Endothelial cell of umbilical vein (primary cell): ENCODE results near the gene PCED1B. TPM values are rescaled to one million over a fixed set of nuclear protein-coding genes. Genes with fewer than 3 reads are reported as not detected.
"Not testable (repeated sequence)": the region's sequence is repeated elsewhere in the genome, so short reads cannot be mapped to it uniquely, and the experiment has no call there.

Experiments used
- BruUV-seq: library from RNA; stranded (reverse); fragments of 400-500 nt; replicated peaks from 2 replicates; lab custom pipeline; 2021; lab: Mats Ljungman, UMichigan
- CTCF ChIA-PET: fragments of 300-600, 350-600 bp; sonication (Branson Sonifier 250); formaldehyde crosslinking; loops from one replicate; lab custom pipeline; 2021; ENCODE audit warnings: antibody characterized with exemption, inconsistent platforms; lab: Charles Lee
- POLR2A ChIA-PET: fragments of 300-600, 350-600 bp; sonication (Branson Sonifier 250); formaldehyde crosslinking; loops from one replicate; lab custom pipeline; 2021; ENCODE audit warnings: antibody characterized with exemption, inconsistent platforms; lab: Charles Lee
- DNase-seq: peaks from one replicate; pipeline ENCODE4 v3.0.0-alpha.2; 2011; ENCODE audit warnings: low read depth, low spot score
- FAIRE-seq: peaks from 2 replicates; lab custom pipeline; 2011; peaks lifted over from hg19 to GRCh38; lab: Jason Lieb, UNC
- H2AFZ ChIP-seq: 2 replicates; pipeline ENCODE4 v1.6.0; 2012; ENCODE audit warnings: low read depth, low read length, control low read depth, inconsistent platforms
- H3K27ac ChIP-seq: 2 replicates; pipeline ENCODE4 v1.5.1; 2011; ENCODE audit warnings: low read depth, mild to moderate bottlenecking, control low read depth, low read length, moderate library complexity; ENCODE audit not compliant: insufficient read depth
- H3K27me3 ChIP-seq, 2 experiments: 2 replicates each; pipeline versions ENCODE4 v1.6.0 to v1.6.1; 2011; ENCODE audit warnings: low read length in 2 of 2, mixed read lengths in 1 of 2; ENCODE audit not compliant: control insufficient read depth in 2 of 2, insufficient read depth in 2 of 2
- H3K36me3 ChIP-seq, 2 experiments: 2 replicates in 1 of 2; 3 replicates in 1 of 2; pipeline ENCODE4 v1.5.1; 2011; ENCODE audit warnings: low read length in 2 of 2, mild to moderate bottlenecking in 1 of 2, moderate library complexity in 1 of 2; ENCODE audit not compliant: control insufficient read depth in 2 of 2, insufficient read depth in 2 of 2; ENCODE audit errors: extremely low read depth in 1 of 2
- H3K4me1 ChIP-seq: 3 replicates; pipeline ENCODE4 v1.5.1; 2011; ENCODE audit warnings: mild to moderate bottlenecking, low read length; ENCODE audit not compliant: control insufficient read depth, insufficient read depth; ENCODE audit errors: extremely low read depth
- H3K4me2 ChIP-seq: 2 replicates; pipeline ENCODE4 v1.6.1; 2011; ENCODE audit warnings: low read length, control low read depth, mixed read lengths; ENCODE audit not compliant: insufficient read depth
- H3K4me3 ChIP-seq, 3 experiments: fragments of 200-600 bp in 1 of 3; sonication (generic), shearing (Covaris generic) in 1 of 3; replicated peaks in 1 of 3; 2 replicates each; pipeline ENCODE4 v1.5.1; 2011 to 2016; ENCODE audit warnings: control low read depth in 3 of 3, low read length in 3 of 3, mild to moderate bottlenecking in 2 of 3, inconsistent platforms in 1 of 3, low read depth in 1 of 3, moderate library complexity in 1 of 3; ENCODE audit not compliant: insufficient read depth in 1 of 3
- H3K79me2 ChIP-seq: 2 replicates; pipeline ENCODE4 v1.6.0; 2012; ENCODE audit warnings: low read length, inconsistent platforms; ENCODE audit not compliant: control insufficient read depth, insufficient read depth
- H3K9ac ChIP-seq: replicated peaks from 2 replicates; pipeline ENCODE3; 2011; ENCODE audit warnings: low read length, control low read depth; ENCODE audit not compliant: insufficient read depth; ENCODE audit errors: extremely low read depth
- H3K9me1 ChIP-seq: replicated peaks from 3 replicates; pipeline ENCODE4 v1.6.0; 2011; ENCODE audit warnings: mild to moderate bottlenecking, low read length; ENCODE audit not compliant: control insufficient read depth, insufficient read depth; ENCODE audit errors: extremely low read depth
- H3K9me3 ChIP-seq: replicated peaks from 2 replicates; pipeline ENCODE4 v1.5.1; 2012; ENCODE audit warnings: low read length, inconsistent platforms; ENCODE audit not compliant: control insufficient read depth, insufficient read depth
- H4K20me1 ChIP-seq: replicated peaks from 2 replicates; pipeline ENCODE3; 2011; ENCODE audit warnings: mild to moderate bottlenecking, low read length; ENCODE audit not compliant: control insufficient read depth, insufficient read depth; ENCODE audit errors: extremely low read depth
- EZH2 ChIP-seq: IDR thresholded peaks from 2 replicates; pipeline ENCODE4 v1.6.1; 2012; ENCODE audit warnings: borderline replicate concordance, low read depth, mild to moderate bottlenecking, moderate library complexity, low read length, inconsistent platforms; ENCODE audit not compliant: severe bottlenecking
- FOS ChIP-seq: IDR thresholded peaks from 2 replicates; pipeline ENCODE4 v1.6.1; 2011; ENCODE audit warnings: mild to moderate bottlenecking, low read length, moderate library complexity, borderline replicate concordance; ENCODE audit not compliant: insufficient read depth
- GATA2 ChIP-seq: IDR thresholded peaks from 2 replicates; pipeline ENCODE4 v1.7.0; 2011; ENCODE audit warnings: low read depth, mild to moderate bottlenecking, moderate library complexity, mixed read lengths, low read length; ENCODE audit not compliant: insufficient read length, insufficient read depth
- JUN ChIP-seq: IDR thresholded peaks from 2 replicates; pipeline ENCODE4 v1.6.1; 2011; ENCODE audit warnings: borderline replicate concordance, low read depth; ENCODE audit not compliant: insufficient read length, insufficient read depth
- MAX ChIP-seq: IDR thresholded peaks from 2 replicates; pipeline ENCODE4 v1.6.1; 2011; ENCODE audit not compliant: insufficient read depth, insufficient read length
- MYC ChIP-seq: IDR thresholded peaks from one replicate; pipeline ENCODE4 v1.6.1; 2011; ENCODE audit warnings: mild to moderate bottlenecking, low read depth, low read length
- POLR2A ChIP-seq: IDR thresholded peaks from 2 replicates; pipeline ENCODE4 v1.6.1; 2012; ENCODE audit warnings: low read depth, mild to moderate bottlenecking, control low read depth, low read length
- POLR2AphosphoS5 ChIP-seq: IDR thresholded peaks from 2 replicates; pipeline ENCODE4 v1.6.1; 2012; ENCODE audit warnings: low read depth, mild to moderate bottlenecking, control low read depth, low read length, moderate library complexity; ENCODE audit not compliant: insufficient read depth
- dilution Hi-C: fragments of 300-500 bp; cut with MboI; formaldehyde crosslinking; loops from one replicate; pipeline ENCODE4 v1.15.0; 2019; ENCODE audit warnings: low sequenced_read_pairs; ENCODE audit not compliant: extremely low pct_ligation_motif_present
- intact Hi-C: fragments of 100-400 bp; cut with micrococcal nuclease; formaldehyde crosslinking; loops from one replicate; pipeline ENCODE4 v1.10.0; 2022
- polyA plus RNA-seq, 4 experiments: library from polyadenylated mRNA; depleted of rRNA in 3 of 4; stranded (reverse) in 3 of 4; unstranded in 1 of 4; fragments of >200 nt; gene quantifications; 2 replicates each; pipeline versions ENCODE4 v1.2.1 to v1.2.3, GENCODE V29; 2011 to 2012; ENCODE audit warnings: missing spikeins in 1 of 4
- total RNA-seq: library from RNA; stranded (reverse); gene quantifications from 2 replicates; pipeline ENCODE4 v1.2.3, GENCODE V29; 2021

The PCED1B gene
- total and polyA plus RNA-seq, 2 donors (not counting 3 experiments of a cell fraction or from before 2014, with no cell fraction given), result 1.7 to 2.6 TPM

GRCh38 chr12:47053961-47054360 is 25.5 kb upstream of the PCED1B start:
- Histone ChIP-seq H3K9me3 (no peaks in the 10 kb centered on the region), H2AFZ (no peak overlapping the region), H3K4me2 (no peak overlapping the region), H3K9me1 (no peaks in the 10 kb centered on the region), H4K20me1 (no peaks in the 10 kb centered on the region), H3K9ac (no peak overlapping the region), H3K27me3 (peaks cover 8 to 16% of the 10 kb centered on the region in 2 experiments), H3K4me3 (no peak overlapping the region), H3K79me2 (no peaks in the 10 kb centered on the region), H3K4me1 (no peaks in the 10 kb centered on the region), H3K36me3 (no peaks in the 10 kb centered on the region), H3K27ac (no peak overlapping the region)
- BruUV-seq, result no TSS peak
- FAIRE-seq (no peak), DNase-seq (no peak)
- TF ChIP-seq POLR2A, result no peak
- TF ChIP-seq EZH2, result no peak
- no peak for TF ChIP-seq MYC
- TF ChIP-seq GATA2, result no peak
- TF ChIP-seq POLR2AphosphoS5, result no peak
- no peak for TF ChIP-seq FOS
- no peak for TF ChIP-seq JUN
- CTCF ChIA-PET, result interaction anchor here (0.7 to 2.1 kb wide), 5 partner anchors 14 to 343 kb away, joined by 3 to 10 read pairs (median 3); no protein-coding TSS in a partner anchor
- POLR2A ChIA-PET, result no interaction called here
- dilution Hi-C loops, result no loop called here
- intact Hi-C loops, result no loop called here

- CTCF ChIA-PET, result interaction anchor here (1.0 to 2.1 kb wide), 3 partner anchors 16 to 343 kb away, joined by 3 to 10 read pairs (median 4); no protein-coding TSS in a partner anchor
- H3K9me3 ChIP-seq, result no peaks in the 10 kb centered on the region
- H3K4me3 ChIP-seq, result no peak overlapping the region
- no peak overlapping the region for H3K9ac ChIP-seq
- dilution Hi-C loops (no loop called here), intact Hi-C loops (no loop called here)
- H3K79me2 ChIP-seq, result no peaks in the 10 kb centered on the region
- H3K4me1 ChIP-seq, result no peaks in the 10 kb centered on the region
- FAIRE-seq, result no peak
- no peak overlapping the region for H3K4me2 ChIP-seq
- H2AFZ ChIP-seq, result no peak overlapping the region
- TF ChIP-seq MAX, result no peak
- no peak overlapping the region for H3K27ac ChIP-seq
- no peaks in the 10 kb centered on the region for H4K20me1 ChIP-seq
- no peak for DNase-seq
- peaks cover 8 to 16% of the 10 kb centered on the region in 2 experiments for H3K27me3 ChIP-seq
- no peaks in the 10 kb centered on the region for H3K36me3 ChIP-seq
- no peaks in the 10 kb centered on the region for H3K9me1 ChIP-seq
- no TSS peak for BruUV-seq
- POLR2A ChIA-PET, result no interaction called here
Measured at GRCh38 chr12:47054659-47055058, 24.8 kb upstream of the PCED1B start.

- H3K9ac ChIP-seq, BruUV-seq, H3K36me3 ChIP-seq, DNase-seq, CTCF ChIA-PET, H3K27ac ChIP-seq, intact Hi-C loops, H3K4me1 ChIP-seq, FAIRE-seq, POLR2A ChIA-PET, H3K79me2 ChIP-seq, H3K9me3 ChIP-seq, H4K20me1 ChIP-seq, H3K4me2 ChIP-seq, H2AFZ ChIP-seq, H3K4me3 ChIP-seq, H3K9me1 ChIP-seq, dilution Hi-C loops: not testable (repeated sequence)
- peaks cover 8 to 16% of the 10 kb centered on the region in 2 experiments for H3K27me3 ChIP-seq
Measured at GRCh38 chr12:47055856-47056255, 23.6 kb upstream of the PCED1B start.
